Spinal cord (tissue), 10 donors: ENCODE results near the gene CLVS2. TPM values are rescaled to one million over a fixed set of nuclear protein-coding genes. Genes with fewer than 3 reads are reported as not detected.

Source experiments
- DNase-seq, 6 donors: peaks; one replicate each; pipeline versions ENCODE4 v3.0.0 to v3.0.0-alpha.2; 2013 to 2015; ENCODE audit warnings: low spot score in 6 of 6, low read depth in 4 of 6
- H3K27ac ChIP-seq: one replicate; pipeline ENCODE4 v1.5.1; 2013; ENCODE audit warnings: low read depth, low read length, control low read depth
- H3K27me3 ChIP-seq: one replicate; pipeline ENCODE4 v1.6.1; 2013; ENCODE audit warnings: low read length; ENCODE audit not compliant: control insufficient read depth, insufficient read depth
- H3K36me3 ChIP-seq: one replicate; pipeline ENCODE4 v1.6.1; 2013; ENCODE audit warnings: low read length; ENCODE audit not compliant: control insufficient read depth, insufficient read depth
- H3K4me1 ChIP-seq: one replicate; pipeline ENCODE4 v1.6.1; 2013; ENCODE audit warnings: low read length; ENCODE audit not compliant: control insufficient read depth, insufficient read depth
- H3K4me3 ChIP-seq: one replicate; pipeline ENCODE4 v1.5.1; 2013; ENCODE audit warnings: low read depth, low read length, control low read depth
- H3K9me3 ChIP-seq: one replicate; pipeline ENCODE4 v1.6.1; 2013; ENCODE audit warnings: low read length; ENCODE audit not compliant: control insufficient read depth, insufficient read depth
- WGBS: methylation state at CpG from one replicate; pipeline ENCODE4 v1.1.5; 2013; ENCODE audit warnings: missing lambda C conversion rate; ENCODE audit not compliant: insufficient coverage; 5-methylcytosine and 5-hydroxymethylcytosine counted together
- polyA plus RNA-seq, 2 donors: library from polyadenylated mRNA; unstranded; fragments of 120-200 nt; gene quantifications; one replicate each; pipeline ENCODE4 v1.2.1, GENCODE V29; 2013; ENCODE audit not compliant: insufficient read length in 2 of 2
- total RNA-seq, 2 donors: library from RNA; depleted of rRNA in 1 of 2; stranded (reverse); fragments of 120-200 nt in 1 of 2; fragments of >200 nt in 1 of 2; gene quantifications; one replicate each; pipeline versions ENCODE4 v1.2.3 to v1.2.4, GENCODE V29; 2013 to 2014
- donor health status: healthy.

The CLVS2 gene
- total and polyA plus RNA-seq, 4 donors, result 6.4 to 30.1 (median 13.5) TPM

DNA sequence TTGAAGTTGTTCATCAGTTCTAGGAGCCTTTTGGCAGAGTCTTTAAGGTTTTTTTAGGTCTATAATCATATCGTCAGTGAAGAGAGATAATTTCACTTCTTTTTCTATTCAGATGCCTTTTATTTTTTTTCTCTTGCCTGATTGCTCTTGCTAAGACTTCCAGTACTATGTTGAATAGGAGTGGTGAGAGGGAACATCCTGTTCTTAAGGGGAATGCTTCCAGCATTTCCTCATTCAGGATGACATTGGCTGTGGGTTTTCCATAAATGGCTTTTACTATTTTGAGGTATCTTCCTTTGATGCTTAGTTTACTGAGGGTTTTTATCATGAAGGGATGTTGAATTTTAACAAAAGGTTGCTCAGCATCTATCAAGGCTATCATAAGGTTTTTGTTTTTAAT is 109.5 kb downstream of the CLVS2 start:
- Histone ChIP-seq H3K27me3 (no peaks in the 10 kb centered on the region), H3K9me3 (no peaks in the 10 kb centered on the region), H3K4me3 (no peak overlapping the region), H3K27ac (no peak overlapping the region), H3K36me3 (no peaks in the 10 kb centered on the region), H3K4me1 (no peaks in the 10 kb centered on the region)
- DNase-seq, result no peak
- WGBS, result no CpG with 5 or more reads among the region's 1 CpG

- no peaks in the 10 kb centered on the region for H3K27me3 ChIP-seq
- H3K9me3 ChIP-seq, result no peaks in the 10 kb centered on the region
- H3K4me3 ChIP-seq, result no peak overlapping the region
- no peak for DNase-seq
- H3K4me1 ChIP-seq, result no peaks in the 10 kb centered on the region
- WGBS, result no CpG with 5 or more reads among the region's 7 CpGs
- no peak overlapping the region for H3K27ac ChIP-seq
- no peaks in the 10 kb centered on the region for H3K36me3 ChIP-seq
Measured at GRCh38 chr6:123116370-123116769, 120.3 kb downstream of the CLVS2 start.

DNA sequence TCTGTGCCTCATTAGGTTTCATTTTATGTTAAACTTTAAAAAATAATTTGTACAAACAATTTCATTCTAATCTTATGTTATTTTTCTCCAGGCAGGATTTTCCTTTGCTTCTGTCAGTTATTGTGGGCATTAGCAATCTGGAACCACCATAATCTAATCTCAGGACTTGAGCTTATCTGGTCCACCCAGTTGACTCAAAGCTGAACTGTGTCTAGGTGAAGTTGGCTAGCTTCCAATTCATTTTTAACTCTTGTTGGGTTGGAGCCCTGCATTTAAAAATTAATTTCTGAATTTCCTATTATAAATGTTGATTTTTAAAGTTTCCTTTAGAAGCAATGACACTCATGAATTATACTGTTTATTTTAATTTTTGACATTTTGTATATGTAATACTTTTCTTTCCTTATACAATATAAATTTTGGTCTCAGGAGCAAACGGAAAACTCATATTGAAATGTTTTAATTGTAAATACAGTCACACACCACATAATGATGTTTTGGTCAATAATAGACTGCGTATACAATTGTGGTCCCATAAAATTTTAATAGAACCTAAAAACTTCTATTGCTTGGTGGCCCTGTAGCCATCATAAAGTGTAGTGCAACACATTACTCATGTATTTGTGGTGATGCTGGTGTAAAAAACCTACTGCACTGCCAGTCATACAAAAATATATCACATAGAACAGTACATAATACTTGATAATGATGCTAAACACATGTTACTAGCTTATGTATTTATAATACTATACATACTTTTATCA is 121.3 kb downstream of the CLVS2 start:
- no peak for DNase-seq
- WGBS, result no CpG with 5 or more reads among the region's 2 CpGs
- Histone ChIP-seq H3K27me3 (no peaks in the 10 kb centered on the region), H3K4me3 (no peak overlapping the region), H3K4me1 (no peaks in the 10 kb centered on the region), H3K27ac (no peak overlapping the region), H3K36me3 (no peaks in the 10 kb centered on the region), H3K9me3 (no peaks in the 10 kb centered on the region)

- DNase-seq, result no peak
- no peak overlapping the region for H3K4me3 ChIP-seq
- WGBS, result no CpG with 5 or more reads among the region's 2 CpGs
- H3K27me3 ChIP-seq, result no peaks in the 10 kb centered on the region
- H3K9me3 ChIP-seq, result no peaks in the 10 kb centered on the region
- no peaks in the 10 kb centered on the region for H3K4me1 ChIP-seq
- H3K27ac ChIP-seq, result no peak overlapping the region
- no peaks in the 10 kb centered on the region for H3K36me3 ChIP-seq
Measured at GRCh38 chr6:123118811-123119210, 122.8 kb downstream of the CLVS2 start.

Other genes with a start within 250 kb of the CLVS2 start
- 100 to 1,000 TPM; 138 to 149 TPM for gene FABP7, start 216.5 kb upstream of the CLVS2 start, total RNA-seq
- 100 to 1,000 TPM; 395 to 537 TPM for gene FABP7, start 216.5 kb upstream of the CLVS2 start, polyA plus RNA-seq
- gene SMPDL3A, start 207.0 kb upstream of the CLVS2 start, total RNA-seq, result 10 to 100 TPM; 12.2 to 19.1 TPM
- 1 to 10 TPM; 9.0 to 9.9 TPM for gene SMPDL3A, start 207.0 kb upstream of the CLVS2 start, polyA plus RNA-seq